ENCODE measurements around the gene CAMSAP2.

Gene CAMSAP2

GRCh38 chr1:200724064-200724463, 14.6 kb upstream of the CAMSAP2 start:
- TF ChIP-seq GATA2 (IDR thresholded peaks at IDR 0.05; ENCODE audit: low read depth, low read length) (no peak), GATA3 (IDR thresholded peaks at IDR 0.05; ENCODE audit: low read depth, low read length) (no peak)

- TF ChIP-seq GATA3 (IDR thresholded peaks at IDR 0.05; ENCODE audit: low read depth, low read length) (no peak), GATA2 (IDR thresholded peaks at IDR 0.05; ENCODE audit: low read depth, low read length) (no peak)
Measured at GRCh38 chr1:200727257-200727656, 11.4 kb upstream of the CAMSAP2 start.

GRCh38 chr1:200729863-200730262, 8.8 kb upstream of the CAMSAP2 start:
- TF ChIP-seq GATA3 (IDR thresholded peaks at IDR 0.05; ENCODE audit: low read depth, low read length) = no peak
- TF ChIP-seq GATA2 (IDR thresholded peaks at IDR 0.05; ENCODE audit: low read depth, low read length) = no peak

GRCh38 chr1:200731654-200732332, 6.9 kb upstream of the CAMSAP2 start:
- no peak for TF ChIP-seq GATA3 (IDR thresholded peaks at IDR 0.05; ENCODE audit: low read depth, low read length)

GRCh38 chr1:200732438-200732837, 6.3 kb upstream of the CAMSAP2 start:
- TF ChIP-seq GATA2 (IDR thresholded peaks at IDR 0.05; ENCODE audit: low read depth, low read length) (no peak), GATA3 (IDR thresholded peaks at IDR 0.05; ENCODE audit: low read depth, low read length) (no peak)

- TF ChIP-seq GATA3 (IDR thresholded peaks at IDR 0.05; ENCODE audit: low read depth, low read length) = no peak
Measured at GRCh38 chr1:200733907-200734306, 4.8 kb upstream of the CAMSAP2 start.

- TF ChIP-seq GATA3 (IDR thresholded peaks at IDR 0.05; ENCODE audit: low read depth, low read length) = no peak
- no peak for TF ChIP-seq GATA2 (IDR thresholded peaks at IDR 0.05; ENCODE audit: low read depth, low read length)
Measured at GRCh38 chr1:200737647-200738291, 924 bp upstream of the CAMSAP2 start.

GRCh38 chr1:200738949-200739651, 407 bp downstream of the CAMSAP2 start:
- TF ChIP-seq GATA3 (IDR thresholded peaks at IDR 0.05; ENCODE audit: low read depth, low read length) (no peak), GATA2 (IDR thresholded peaks at IDR 0.05; ENCODE audit: low read depth, low read length) (no peak)

GRCh38 chr1:200739702-200740570, 1.2 kb downstream of the CAMSAP2 start:
- no peak for TF ChIP-seq GATA3 (IDR thresholded peaks at IDR 0.05; ENCODE audit: low read depth, low read length)
- TF ChIP-seq GATA2 (IDR thresholded peaks at IDR 0.05; ENCODE audit: low read depth, low read length) = no peak

GRCh38 chr1:200740571-200741208, 2.0 kb downstream of the CAMSAP2 start:
- no peak for TF ChIP-seq GATA3 (IDR thresholded peaks at IDR 0.05; ENCODE audit: low read depth, low read length)

GRCh38 chr1:200741551-200742207, 3.0 kb downstream of the CAMSAP2 start:
- TF ChIP-seq GATA2 (IDR thresholded peaks at IDR 0.05; ENCODE audit: low read depth, low read length) (peak; percentile 72), GATA3 (IDR thresholded peaks at IDR 0.05; ENCODE audit: low read depth, low read length) (peak; percentile 66)

- no peak for TF ChIP-seq GATA3 (IDR thresholded peaks at IDR 0.05; ENCODE audit: low read depth, low read length)
- no peak for TF ChIP-seq GATA2 (IDR thresholded peaks at IDR 0.05; ENCODE audit: low read depth, low read length)
Measured at GRCh38 chr1:200744143-200744542, 5.5 kb downstream of the CAMSAP2 start.

GRCh38 chr1:200749090-200749489, 10.4 kb downstream of the CAMSAP2 start:
- no peak for TF ChIP-seq GATA2 (IDR thresholded peaks at IDR 0.05; ENCODE audit: low read depth, low read length)
- TF ChIP-seq GATA3 (IDR thresholded peaks at IDR 0.05; ENCODE audit: low read depth, low read length) = no peak
